Stimulated activated memory B cell treated with anti-CD40 and anti-IgM and Interleukin-4, amounts not matched to agents 10 μg/mL and 1 μg/mL and 100 μg/mL, for 72 hours (primary cell): ENCODE measurements around the gene CAMK2N2.

Source experiments
- ATAC-seq: fragments of 150-1000 bp; cut with Tn5 transposase; 2 replicates; pipeline ENCODE4 v1.10.0; 2021
- H3K27ac Mint-ChIP-seq: one replicate; pipeline ENCODE4 v1.8.0; 2022; ENCODE audit warnings: mild to moderate bottlenecking, mixed read lengths
- H3K27me3 Mint-ChIP-seq: one replicate; pipeline ENCODE4 v1.8.0; 2022; ENCODE audit warnings: mixed read lengths
- H3K36me3 Mint-ChIP-seq: one replicate; pipeline ENCODE4 v1.8.0; 2022; ENCODE audit warnings: mixed read lengths
- H3K4me1 Mint-ChIP-seq: one replicate; pipeline ENCODE4 v1.8.0; 2022; ENCODE audit warnings: mixed read lengths
- H3K4me3 Mint-ChIP-seq: one replicate; pipeline ENCODE4 v1.8.0; 2022; ENCODE audit warnings: mild to moderate bottlenecking, moderate library complexity, mixed read lengths
- H3K9me3 Mint-ChIP-seq: one replicate; pipeline ENCODE4 v1.8.0; 2022; ENCODE audit warnings: mixed read lengths

CAMK2N2 gene

DNA sequence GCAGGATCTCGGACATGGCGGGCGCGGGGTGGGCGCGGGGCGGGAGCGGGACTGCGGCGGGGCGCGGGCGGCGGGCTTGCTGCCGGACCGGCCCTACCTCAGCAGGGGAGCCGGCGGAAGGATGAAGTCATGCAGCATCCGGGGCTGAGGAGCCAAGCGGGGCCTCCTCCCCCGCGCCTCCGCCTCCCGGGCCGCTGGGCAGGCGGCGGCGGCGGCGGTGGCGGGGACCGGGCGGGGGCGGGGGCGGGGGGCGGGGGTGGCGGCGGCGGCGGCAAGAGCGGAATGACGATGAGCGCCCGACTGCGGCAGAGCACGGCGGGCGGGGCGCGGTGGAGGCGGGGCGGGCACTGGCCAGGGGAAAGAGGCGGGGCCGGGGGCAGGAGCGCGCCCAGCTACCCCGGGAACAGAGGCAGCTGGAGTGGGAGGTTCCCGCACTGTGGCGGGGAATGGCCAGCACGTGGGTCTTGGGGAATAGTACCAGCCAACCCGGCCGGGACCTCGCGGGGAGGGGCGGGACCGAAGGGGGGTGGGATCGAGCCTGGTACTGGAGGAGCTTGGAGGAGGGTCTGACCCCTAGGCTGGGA lies at the start of gene CAMK2N2:
Gene CAMK2N2 (minus strand): TSS at position 284 of the 584 bp plus-strand sequence. CDS start 268 bp downstream, at position 16.
- H3K27me3 Mint-ChIP-seq, result peaks cover 54% of the 10 kb centered on the region
- peaks cover 20% of the 10 kb centered on the region for H3K36me3 Mint-ChIP-seq
- peaks cover 18% of the 10 kb centered on the region for H3K4me1 Mint-ChIP-seq
- no peak within 1 kb of the TSS for H3K27ac Mint-ChIP-seq
- H3K4me3 Mint-ChIP-seq, result peak within 1 kb of the TSS; percentile 55
- no peaks in the 10 kb centered on the region for H3K9me3 Mint-ChIP-seq
- ATAC-seq, result peak; percentile 68

DNA sequence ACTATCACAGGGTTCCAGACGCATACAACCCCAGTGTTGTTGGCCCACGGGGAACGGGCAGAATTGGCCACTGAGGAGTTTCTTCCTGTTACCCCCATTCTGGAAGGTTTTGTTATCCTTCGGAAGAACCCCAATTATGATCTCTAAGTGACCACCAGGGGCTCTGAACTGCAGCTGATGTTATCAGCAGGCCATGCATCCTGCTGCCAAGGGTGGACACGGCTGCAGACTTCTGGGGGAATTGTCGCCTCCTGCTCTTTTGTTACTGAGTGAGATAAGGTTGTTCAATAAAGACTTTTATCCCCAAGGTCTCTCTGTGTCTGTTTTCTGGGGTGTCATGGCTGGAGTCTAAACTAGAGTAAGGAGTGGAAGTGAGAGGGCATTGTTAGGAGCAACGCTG lies 47.4 kb upstream of the CAMK2N2 start:
- Mint-ChIP-seq H3K9me3 (no peaks in the 10 kb centered on the region), H3K27me3 (no peaks in the 10 kb centered on the region), H3K4me1 (no peaks in the 10 kb centered on the region), H3K4me3 (no peak overlapping the region), H3K27ac (no peak overlapping the region), H3K36me3 (peaks cover 53% of the 10 kb centered on the region)
- ATAC-seq, result no peak

DNA sequence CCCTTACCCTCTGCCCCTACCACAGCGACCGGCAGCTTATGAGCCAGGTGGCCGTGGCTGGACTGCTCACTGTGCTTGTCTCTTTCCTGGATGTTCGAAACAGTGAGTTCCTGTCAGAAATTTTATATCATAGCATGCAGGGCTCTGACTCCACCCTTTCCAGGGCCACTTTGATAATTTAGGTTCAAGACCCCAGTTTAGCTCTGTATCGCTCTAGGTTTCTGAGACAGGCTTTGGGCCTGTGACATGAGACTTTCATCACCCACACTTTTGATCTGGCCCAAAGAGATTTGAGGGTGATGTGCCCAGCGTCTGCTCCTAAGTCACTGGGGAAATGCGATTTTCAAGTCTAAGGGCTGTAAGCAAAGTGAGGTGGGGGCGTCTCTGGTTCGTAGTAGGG lies 46.6 kb upstream of the CAMK2N2 start:
- Mint-ChIP-seq H3K9me3 (no peaks in the 10 kb centered on the region), H3K4me3 (no peak overlapping the region), H3K27ac (no peak overlapping the region), H3K4me1 (no peaks in the 10 kb centered on the region), H3K36me3 (peaks cover 61% of the 10 kb centered on the region), H3K27me3 (no peaks in the 10 kb centered on the region)
- ATAC-seq, result no peak

DNA sequence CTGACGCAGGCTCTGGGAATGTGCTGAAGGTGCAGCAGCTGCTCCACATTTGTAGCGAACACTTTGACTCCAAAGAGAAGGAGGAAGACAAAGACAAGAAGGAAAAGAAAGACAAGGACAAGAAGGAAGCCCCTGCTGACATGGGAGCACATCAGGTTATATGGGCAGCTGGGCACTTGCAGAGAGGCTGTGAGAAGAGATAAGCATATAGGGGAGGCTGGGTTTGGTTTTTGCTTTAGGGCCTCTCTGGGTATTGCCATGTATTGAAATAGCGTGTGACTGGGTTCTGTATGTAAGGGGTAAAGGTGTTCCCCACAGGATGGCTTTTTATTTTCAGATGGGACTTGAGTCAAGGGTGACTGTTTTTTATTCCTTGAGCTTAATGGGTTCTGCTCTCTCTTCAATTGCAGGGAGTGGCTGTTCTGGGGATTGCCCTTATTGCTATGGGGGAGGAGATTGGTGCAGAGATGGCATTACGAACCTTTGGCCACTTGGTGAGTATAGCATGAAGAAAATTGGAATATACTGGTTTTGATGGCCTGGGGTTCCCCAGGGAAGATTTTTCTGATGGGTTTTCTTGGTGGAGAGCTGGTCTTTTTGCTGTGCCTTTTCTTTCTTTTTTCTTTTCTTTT lies 45.1 kb upstream of the CAMK2N2 start:
- peaks cover 73% of the 10 kb centered on the region for H3K36me3 Mint-ChIP-seq
- H3K9me3 Mint-ChIP-seq, result no peaks in the 10 kb centered on the region
- ATAC-seq, result no peak
- H3K27ac Mint-ChIP-seq, result no peak overlapping the region
- no peaks in the 10 kb centered on the region for H3K27me3 Mint-ChIP-seq
- H3K4me3 Mint-ChIP-seq, result no peak overlapping the region
- peaks cover 3% of the 10 kb centered on the region for H3K4me1 Mint-ChIP-seq

DNA sequence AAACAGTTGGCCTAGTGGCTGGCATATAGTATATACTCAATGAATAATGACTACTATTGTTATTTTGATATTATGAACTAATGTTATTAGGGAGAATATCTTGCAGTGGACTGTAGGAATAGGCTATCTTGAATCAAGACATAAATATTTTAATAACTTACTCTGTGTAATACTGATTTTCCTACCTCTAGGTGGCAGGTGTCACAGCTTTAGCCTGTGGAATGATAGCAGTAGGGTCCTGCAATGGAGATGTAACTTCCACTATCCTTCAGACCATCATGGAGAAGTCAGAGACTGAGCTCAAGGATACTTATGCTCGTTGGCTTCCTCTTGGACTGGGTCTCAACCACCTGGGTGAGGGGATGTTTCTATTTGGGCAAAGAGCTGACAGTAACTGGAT lies 44.2 kb upstream of the CAMK2N2 start:
- no peaks in the 10 kb centered on the region for H3K9me3 Mint-ChIP-seq
- peaks cover 75% of the 10 kb centered on the region for H3K36me3 Mint-ChIP-seq
- H3K4me3 Mint-ChIP-seq, result no peak overlapping the region
- no peak for ATAC-seq
- no peak overlapping the region for H3K27ac Mint-ChIP-seq
- H3K27me3 Mint-ChIP-seq, result no peaks in the 10 kb centered on the region
- peaks cover 5% of the 10 kb centered on the region for H3K4me1 Mint-ChIP-seq

DNA sequence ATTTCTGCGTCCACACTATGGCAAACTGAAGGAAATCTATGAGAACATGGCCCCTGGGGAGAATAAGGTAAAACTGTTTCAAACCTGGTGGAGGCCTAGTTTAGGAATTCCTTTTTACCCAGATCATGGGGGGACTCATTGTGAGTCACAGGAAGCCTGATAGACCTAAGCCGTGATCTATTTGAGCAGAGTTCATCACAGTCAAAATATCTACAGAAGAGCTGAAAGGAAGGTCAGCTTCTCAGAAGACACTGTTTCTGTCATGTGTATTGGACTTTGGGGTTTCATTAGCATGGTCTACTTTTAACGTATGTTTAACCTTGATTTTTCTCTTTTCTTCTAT lies 39.0 kb upstream of the CAMK2N2 start:
- Mint-ChIP-seq H3K4me3 (peak overlapping the region; percentile 94), H3K4me1 (peaks cover 17% of the 10 kb centered on the region), H3K9me3 (no peaks in the 10 kb centered on the region), H3K27ac (no peak overlapping the region), H3K36me3 (peaks cover 29% of the 10 kb centered on the region), H3K27me3 (no peaks in the 10 kb centered on the region)
- no peak for ATAC-seq

DNA sequence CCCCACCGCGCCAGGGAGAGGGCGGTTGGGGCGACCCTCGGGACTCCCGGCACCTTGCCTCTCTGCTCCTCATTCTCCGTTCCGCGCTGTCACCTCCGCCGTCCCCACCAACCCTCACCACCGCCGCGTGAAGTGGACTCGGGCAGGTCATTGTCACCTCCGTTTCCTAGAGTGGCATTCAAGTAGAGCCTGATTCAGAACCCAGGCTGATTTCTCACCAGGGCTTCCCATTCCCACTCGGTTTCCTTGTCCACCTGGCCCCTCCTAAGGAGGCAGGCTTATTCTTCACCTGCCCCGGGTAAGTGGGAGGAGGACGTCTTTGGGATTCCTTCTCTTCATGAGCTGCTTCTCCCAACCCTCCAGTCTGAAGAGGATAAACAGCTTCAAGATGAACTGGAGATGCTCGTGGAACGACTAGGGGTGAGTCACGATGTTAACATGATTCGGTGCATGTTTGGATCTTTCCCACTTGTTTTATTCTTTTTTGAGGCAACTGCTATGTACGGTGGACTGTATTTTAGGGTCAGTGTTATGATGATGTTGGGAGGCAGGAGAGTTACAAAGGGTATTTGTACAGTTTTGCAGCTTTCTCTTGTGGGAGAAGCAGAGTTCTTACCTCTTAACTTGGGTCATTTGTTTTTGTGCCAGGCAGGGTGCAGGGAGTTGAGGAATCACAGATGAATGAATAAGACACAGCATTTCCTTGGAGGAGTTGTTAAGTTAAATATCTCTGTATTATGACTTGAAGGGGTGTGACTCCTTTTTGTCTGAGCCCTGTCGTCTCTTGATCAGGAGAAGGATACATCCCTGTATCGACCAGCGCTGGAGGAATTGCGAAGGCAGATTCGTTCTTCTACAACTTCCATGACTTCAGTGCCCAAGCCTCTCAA lies 38.4 kb upstream of the CAMK2N2 start:
- Mint-ChIP-seq H3K27me3 (no peaks in the 10 kb centered on the region), H3K27ac (peak overlapping the region; percentile 78), H3K9me3 (no peaks in the 10 kb centered on the region), H3K36me3 (peaks cover 29% of the 10 kb centered on the region), H3K4me1 (peaks cover 17% of the 10 kb centered on the region), H3K4me3 (peak overlapping the region; percentile 94)
- ATAC-seq, result no peak

DNA sequence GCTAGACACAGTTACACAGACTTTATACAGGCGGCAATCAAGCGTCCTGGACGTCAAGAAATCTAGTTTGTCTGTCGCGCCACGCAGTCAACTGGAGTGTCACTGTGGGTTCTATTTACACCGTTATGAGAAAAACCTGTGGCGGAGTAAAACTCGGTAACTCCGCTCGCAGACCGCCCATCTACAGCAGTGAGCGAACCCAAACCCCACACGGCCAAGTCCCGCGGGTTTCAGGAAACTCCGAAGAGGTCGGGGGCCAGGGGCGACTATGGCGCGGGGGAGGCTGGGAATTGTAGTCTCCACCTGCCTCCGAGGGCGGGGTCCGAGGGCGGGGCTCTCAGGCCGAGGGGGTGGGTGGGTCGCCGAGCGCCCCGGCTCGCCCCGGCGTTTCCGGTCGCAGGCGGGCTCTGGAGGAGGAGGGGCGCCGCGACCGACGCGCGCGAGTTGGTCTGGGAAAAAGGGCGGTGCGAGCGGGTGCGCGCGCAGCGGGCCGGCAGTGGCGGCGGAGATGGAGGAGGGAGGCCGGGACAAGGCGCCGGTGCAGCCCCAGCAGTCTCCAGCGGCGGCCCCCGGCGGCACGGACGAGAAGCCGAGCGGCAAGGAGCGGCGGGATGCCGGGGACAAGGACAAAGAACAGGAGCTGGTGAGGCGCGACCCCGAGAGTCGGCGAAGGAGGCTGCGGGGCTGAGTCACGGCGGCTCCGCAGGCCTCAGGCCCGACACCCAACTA lies 37.6 kb upstream of the CAMK2N2 start, which contains the start of gene PSMD2:
Gene PSMD2 (plus strand): TSS at position 483 of the 729 bp plus-strand sequence. CDS start 26 bp downstream, at position 509.
- Mint-ChIP-seq H3K27ac (peak within 1 kb of the TSS; percentile 78), H3K4me1 (peaks cover 17% of the 10 kb centered on the region), H3K27me3 (no peaks in the 10 kb centered on the region), H3K36me3 (peaks cover 24% of the 10 kb centered on the region), H3K9me3 (no peaks in the 10 kb centered on the region), H3K4me3 (peak within 1 kb of the TSS; percentile 94)
- peak; percentile 98 for ATAC-seq

DNA sequence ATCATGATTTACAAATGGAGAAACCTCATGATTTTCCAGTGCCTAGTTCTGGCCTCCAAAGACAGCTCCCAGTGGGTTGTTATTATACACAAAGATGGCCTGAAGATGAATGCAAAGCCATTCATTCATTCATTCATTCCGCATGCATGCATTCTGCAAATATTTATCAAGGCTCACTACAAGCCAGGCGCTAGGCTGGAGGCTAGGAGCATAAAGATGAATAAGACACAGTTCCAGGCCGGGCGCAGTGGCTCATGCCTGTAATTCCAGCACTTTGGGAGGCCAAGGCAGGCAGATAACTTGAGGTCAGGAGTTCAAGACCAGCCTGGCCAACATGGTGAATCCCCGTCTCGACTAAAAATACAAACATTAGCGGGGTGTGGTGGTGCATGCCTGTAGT lies 35.3 kb upstream of the CAMK2N2 start:
- H3K36me3 Mint-ChIP-seq, result peaks cover 3% of the 10 kb centered on the region
- H3K9me3 Mint-ChIP-seq, result no peaks in the 10 kb centered on the region
- ATAC-seq, result no peak
- peak overlapping the region; percentile 36 for H3K4me3 Mint-ChIP-seq
- H3K27ac Mint-ChIP-seq, result no peak overlapping the region
- H3K4me1 Mint-ChIP-seq, result peaks cover 16% of the 10 kb centered on the region
- peaks cover 8% of the 10 kb centered on the region for H3K27me3 Mint-ChIP-seq

DNA sequence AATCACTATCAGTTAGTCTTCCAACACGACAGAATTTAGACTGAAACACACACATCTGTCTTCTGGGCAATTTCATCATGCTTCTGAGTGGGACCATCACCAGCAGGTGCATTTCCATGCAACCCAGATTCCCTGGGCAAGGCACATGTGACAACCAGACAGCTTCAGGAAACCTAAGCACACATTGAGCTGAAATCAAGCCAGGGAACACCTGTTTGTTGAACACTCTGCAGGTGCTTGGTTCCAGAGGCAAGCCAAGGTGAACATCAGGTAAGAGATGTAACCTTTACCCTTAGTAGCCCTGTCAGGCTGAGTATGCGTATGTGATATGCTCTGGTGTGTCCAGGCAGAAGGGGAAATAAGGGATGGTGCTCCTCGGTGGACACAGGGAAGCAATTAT lies 34.4 kb upstream of the CAMK2N2 start:
- Mint-ChIP-seq H3K4me3 (no peak overlapping the region), H3K9me3 (no peaks in the 10 kb centered on the region), H3K27ac (no peak overlapping the region), H3K27me3 (peaks cover 17% of the 10 kb centered on the region), H3K4me1 (peaks cover 12% of the 10 kb centered on the region), H3K36me3 (no peaks in the 10 kb centered on the region)
- ATAC-seq, result no peak

DNA sequence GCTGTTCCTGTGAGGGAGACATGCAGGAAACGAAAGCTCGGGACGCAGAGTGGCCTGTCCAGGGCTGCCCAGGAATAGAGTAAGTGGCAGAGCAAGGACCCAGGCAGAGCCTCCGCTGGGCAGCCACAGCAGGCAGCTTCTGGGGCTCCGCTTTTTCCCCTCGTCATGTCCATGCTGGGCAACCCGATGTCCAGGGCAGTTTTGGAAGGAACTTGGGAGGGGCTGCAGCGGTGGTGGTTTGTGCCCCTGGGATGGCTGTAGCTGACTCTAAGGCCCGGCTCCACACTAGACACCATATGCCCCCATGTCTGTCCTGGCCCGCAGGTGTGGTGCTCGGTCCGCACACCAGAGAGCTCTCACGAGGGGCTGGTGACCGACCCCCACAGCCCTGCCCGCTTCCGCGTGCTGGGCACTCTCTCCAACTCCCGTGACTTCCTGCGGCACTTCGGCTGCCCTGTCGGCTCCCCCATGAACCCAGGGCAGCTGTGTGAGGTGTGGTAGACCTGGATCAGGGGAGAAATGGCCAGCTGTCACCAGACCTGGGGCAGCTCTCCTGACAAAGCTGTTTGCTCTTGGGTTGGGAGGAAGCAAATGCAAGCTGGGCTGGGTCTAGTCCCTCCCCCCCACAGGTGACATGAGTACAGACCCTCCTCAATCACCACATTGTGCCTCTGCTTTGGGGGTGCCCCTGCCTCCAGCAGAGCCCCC lies 30.5 kb upstream of the CAMK2N2 start:
- Mint-ChIP-seq H3K27ac (no peak overlapping the region), H3K27me3 (peaks cover 27% of the 10 kb centered on the region), H3K4me1 (no peaks in the 10 kb centered on the region), H3K4me3 (no peak overlapping the region), H3K36me3 (no peaks in the 10 kb centered on the region), H3K9me3 (no peaks in the 10 kb centered on the region)
- no peak for ATAC-seq

DNA sequence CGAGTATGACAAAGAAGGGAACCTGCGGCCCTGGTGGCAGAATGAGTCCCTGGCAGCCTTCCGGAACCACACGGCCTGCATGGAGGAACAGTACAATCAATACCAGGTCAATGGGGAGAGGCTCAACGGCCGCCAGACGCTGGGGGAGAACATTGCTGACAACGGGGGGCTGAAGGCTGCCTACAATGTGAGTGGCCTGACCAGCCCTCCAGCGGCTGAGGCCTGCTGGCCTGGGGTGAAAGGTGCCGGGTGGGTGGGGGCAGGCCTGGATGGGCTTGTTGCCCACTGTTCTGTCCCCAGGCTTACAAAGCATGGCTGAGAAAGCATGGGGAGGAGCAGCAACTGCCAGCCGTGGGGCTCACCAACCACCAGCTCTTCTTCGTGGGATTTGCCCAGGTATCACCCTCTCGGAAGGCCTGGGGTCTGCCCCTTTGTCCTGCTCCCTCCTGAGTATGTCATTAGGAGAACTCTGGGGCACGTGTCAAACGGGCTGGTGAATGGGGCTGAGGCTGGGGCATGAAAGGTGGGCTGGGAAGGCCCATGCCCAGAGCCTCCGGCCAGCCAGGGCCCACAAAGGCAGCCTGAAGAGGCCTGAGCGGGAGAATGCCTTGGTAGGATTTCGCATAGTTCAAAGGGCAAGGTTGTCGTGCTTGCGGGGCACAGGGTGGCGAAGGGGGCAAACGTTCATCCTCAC lies 29.8 kb upstream of the CAMK2N2 start:
- Mint-ChIP-seq H3K9me3 (no peaks in the 10 kb centered on the region), H3K36me3 (no peaks in the 10 kb centered on the region), H3K4me3 (no peak overlapping the region), H3K4me1 (no peaks in the 10 kb centered on the region), H3K27ac (no peak overlapping the region), H3K27me3 (peaks cover 34% of the 10 kb centered on the region)
- ATAC-seq, result no peak

DNA sequence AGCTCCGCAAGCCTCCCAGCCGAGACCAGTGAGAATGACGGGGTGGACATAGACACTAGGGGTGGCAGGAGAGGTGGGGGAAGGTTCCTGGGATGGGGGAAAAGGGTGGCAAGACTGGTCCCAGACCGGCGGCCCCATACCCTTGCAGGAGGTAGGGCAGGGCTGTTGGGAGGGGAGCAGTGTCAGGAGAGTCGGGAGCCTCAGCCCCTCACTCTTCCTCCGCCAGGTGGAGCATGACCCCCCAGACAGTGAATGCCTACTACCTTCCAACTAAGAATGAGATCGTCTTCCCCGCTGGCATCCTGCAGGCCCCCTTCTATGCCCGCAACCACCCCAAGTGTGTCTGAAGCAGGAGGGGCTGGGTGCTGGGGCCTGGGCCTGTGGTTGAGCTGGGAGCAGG lies 29.0 kb upstream of the CAMK2N2 start:
- no peak for ATAC-seq
- Mint-ChIP-seq H3K36me3 (no peaks in the 10 kb centered on the region), H3K27me3 (peaks cover 41% of the 10 kb centered on the region), H3K27ac (no peak overlapping the region), H3K9me3 (no peaks in the 10 kb centered on the region), H3K4me1 (no peaks in the 10 kb centered on the region), H3K4me3 (no peak overlapping the region)

DNA sequence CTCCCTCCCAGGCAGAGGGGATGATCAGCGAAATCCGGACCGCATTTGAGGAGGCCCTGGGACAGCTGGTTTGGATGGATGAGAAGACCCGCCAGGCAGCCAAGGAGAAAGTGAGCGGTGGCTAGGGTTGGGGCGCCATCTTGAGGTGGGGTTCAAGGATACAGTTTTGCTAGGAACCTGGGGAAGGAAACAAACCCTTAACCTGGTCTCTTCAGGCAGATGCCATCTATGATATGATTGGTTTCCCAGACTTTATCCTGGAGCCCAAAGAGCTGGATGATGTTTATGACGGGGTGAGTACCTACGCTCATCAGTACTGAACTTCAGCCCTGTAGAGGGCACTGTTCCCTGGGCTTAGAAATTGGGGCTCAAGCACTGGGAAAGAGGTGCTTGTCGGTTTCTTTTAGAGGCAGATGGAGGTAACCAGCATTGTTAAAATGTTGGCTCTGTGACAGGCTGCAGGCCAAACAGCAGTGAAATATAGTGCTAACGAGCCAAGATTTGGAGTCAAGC lies 28.1 kb upstream of the CAMK2N2 start:
- Mint-ChIP-seq H3K27me3 (peaks cover 48% of the 10 kb centered on the region), H3K27ac (no peak overlapping the region), H3K4me1 (no peaks in the 10 kb centered on the region), H3K9me3 (no peaks in the 10 kb centered on the region), H3K4me3 (no peak overlapping the region), H3K36me3 (no peaks in the 10 kb centered on the region)
- peak; percentile 48 for ATAC-seq
